ENCODE data around the gene TNFAIP8. TPM values are rescaled to one million over a fixed set of nuclear protein-coding genes. Genes with fewer than 3 reads are reported as not detected.

The TNFAIP8 gene
- total and polyA plus RNA-seq, 10 of the 15 experiments (the other 5 are each of a cell fraction or from before 2014, with no cell fraction given): 124 to 324 (median 177) TPM

GRCh38 chr5:119367502-119368237, 11.9 kb downstream of the TNFAIP8 start (continued):
- TF ChIP-seq ZBTB40 (IDR thresholded peaks at IDR 0.05; ENCODE audit: borderline replicate concordance) (no peak), PAX5 (IDR thresholded peaks at IDR 0.05; ENCODE audit: borderline replicate concordance, low read depth, low read length) (peak; percentile 70; the same call in 1 of the 2 replicates), ATF2 (IDR thresholded peaks at IDR 0.05; ENCODE audit: low read length) (peak; percentile 97), HDAC6 (IDR thresholded peaks at IDR 0.05; ENCODE audit: unreplicated experiment) (no peak), POU2F2 (IDR thresholded peaks at IDR 0.05; ENCODE audit: borderline replicate concordance, low read depth, low read length) (peak; percentile 81; the same call in 2 of the 3 replicates), IKZF1 (conservative IDR thresholded peaks at IDR 0.05) (peak; percentile 92), TARDBP (IDR thresholded peaks at IDR 0.05; ENCODE audit: borderline replicate concordance) (no peak), E2F8 (IDR thresholded peaks at IDR 0.05; ENCODE audit: low read depth, partially characterized antibody) (no peak), SMAD1 (IDR thresholded peaks at IDR 0.05; ENCODE audit: low read depth, partially characterized antibody) (no peak), SREBF2 (IDR thresholded peaks at IDR 0.05; ENCODE audit: low read length) (no peak), ZNF217 (IDR thresholded peaks at IDR 0.05) (peak; percentile 81; the same call in 1 of the 2 replicates), PRDM15 (CRISPR knock-in tag; IDR thresholded peaks at IDR 0.05) (no peak), NFYB (IDR thresholded peaks at IDR 0.05; ENCODE audit: insufficient read depth, low read depth, low read length) (no peak), HSF1 (IDR thresholded peaks at IDR 0.05; ENCODE audit: low read depth, low read length) (no peak), SMARCA5 (IDR thresholded peaks at IDR 0.05) (no peak), DPF2 (IDR thresholded peaks at IDR 0.05) (peak; percentile 87)

Measured in GM12878 (cell line).